Sigmoid colon (tissue), 4 donors: ENCODE data around the gene SLC22A2.

ENCODE experiments used
- CTCF ChIP-seq, 4 experiments: fragments of 450-650 bp in 3 of 4; fragments of 200-600 bp in 1 of 4; IDR thresholded peaks; one replicate each; pipeline ENCODE4 v1.5.1; 2016 to 2019; ENCODE audit warnings: antibody characterized with exemption in 4 of 4, mild to moderate bottlenecking in 3 of 4, moderate library complexity in 2 of 4
- EP300 ChIP-seq, 4 donors: sonication (generic); formaldehyde crosslinking; IDR thresholded peaks; one replicate each; pipeline ENCODE4 v1.6.1; 2017; ENCODE audit warnings: antibody characterized with exemption in 4 of 4
- POLR2A ChIP-seq, 2 donors: fragments of 450-650 bp; IDR thresholded peaks; one replicate each; pipeline ENCODE4 v1.6.1; 2016; ENCODE audit warnings: antibody characterized with exemption in 2 of 2, mild to moderate bottlenecking in 2 of 2, moderate library complexity in 2 of 2
- POLR2AphosphoS5 ChIP-seq, 4 donors: sonication (generic); formaldehyde crosslinking; IDR thresholded peaks; one replicate each; pipeline ENCODE4 v1.6.1; 2017; ENCODE audit warnings: antibody characterized with exemption in 4 of 4

DNA sequence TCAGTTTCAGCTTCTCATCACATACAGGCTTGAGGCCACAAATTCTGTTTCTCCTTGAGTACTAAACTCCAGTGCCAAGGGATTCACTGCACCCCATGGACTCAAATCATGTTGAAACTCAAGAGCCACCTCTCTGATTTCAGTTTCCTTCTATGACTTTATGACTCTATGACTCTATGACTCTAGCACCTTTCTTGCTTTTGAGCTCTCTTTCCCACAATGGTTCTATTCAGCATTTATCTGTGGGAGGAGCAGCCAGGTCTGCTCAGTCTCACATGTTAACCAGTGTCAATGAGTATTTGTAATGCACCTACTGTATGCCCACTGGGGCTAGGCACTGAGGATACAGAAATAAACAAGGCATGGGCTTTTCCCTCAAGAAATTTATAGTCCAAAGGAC is 14.6 kb upstream of the SLC22A2 start:
- TF ChIP-seq CTCF (IDR thresholded peaks at IDR 0.05) (no peak), POLR2A (IDR thresholded peaks at IDR 0.05) (no peak), POLR2AphosphoS5 (IDR thresholded peaks at IDR 0.05) (no peak), EP300 (IDR thresholded peaks at IDR 0.05) (no peak)
